HG03135 (cell line): ENCODE measurements around the gene LDHD.
"Not testable (repeated sequence)": the region's sequence is repeated elsewhere in the genome, so short reads cannot be mapped to it uniquely, and the experiment has no call there.

Source experiments
- ATAC-seq: cut with Tn5 transposase; IDR thresholded peaks from one replicate; pipeline ENCODE4 v1.9.1; 2021; ENCODE audit warnings: mild to moderate bottlenecking, moderate library complexity; ENCODE audit not compliant: unreplicated experiment

LDHD gene

DNA sequence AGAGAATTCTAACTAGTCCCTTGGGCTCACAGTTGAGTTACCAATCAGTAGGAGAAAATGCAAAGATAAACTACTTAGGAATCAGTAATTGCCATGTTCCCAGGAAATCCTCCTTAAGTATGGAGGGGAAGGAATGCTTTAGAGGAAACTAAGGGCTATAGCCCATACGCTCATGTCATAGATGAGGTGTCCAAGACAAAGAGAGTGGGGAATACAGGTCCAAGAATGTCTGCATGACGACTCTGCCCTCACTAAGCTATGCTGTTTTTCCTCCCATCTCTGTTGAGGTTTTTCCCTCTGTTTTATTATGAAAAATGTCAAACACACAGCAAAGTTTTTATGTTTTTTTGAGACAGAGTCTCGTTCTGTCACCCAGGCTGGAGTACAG is 16.0 kb downstream of the LDHD start:
- ATAC-seq, result no peak

DNA sequence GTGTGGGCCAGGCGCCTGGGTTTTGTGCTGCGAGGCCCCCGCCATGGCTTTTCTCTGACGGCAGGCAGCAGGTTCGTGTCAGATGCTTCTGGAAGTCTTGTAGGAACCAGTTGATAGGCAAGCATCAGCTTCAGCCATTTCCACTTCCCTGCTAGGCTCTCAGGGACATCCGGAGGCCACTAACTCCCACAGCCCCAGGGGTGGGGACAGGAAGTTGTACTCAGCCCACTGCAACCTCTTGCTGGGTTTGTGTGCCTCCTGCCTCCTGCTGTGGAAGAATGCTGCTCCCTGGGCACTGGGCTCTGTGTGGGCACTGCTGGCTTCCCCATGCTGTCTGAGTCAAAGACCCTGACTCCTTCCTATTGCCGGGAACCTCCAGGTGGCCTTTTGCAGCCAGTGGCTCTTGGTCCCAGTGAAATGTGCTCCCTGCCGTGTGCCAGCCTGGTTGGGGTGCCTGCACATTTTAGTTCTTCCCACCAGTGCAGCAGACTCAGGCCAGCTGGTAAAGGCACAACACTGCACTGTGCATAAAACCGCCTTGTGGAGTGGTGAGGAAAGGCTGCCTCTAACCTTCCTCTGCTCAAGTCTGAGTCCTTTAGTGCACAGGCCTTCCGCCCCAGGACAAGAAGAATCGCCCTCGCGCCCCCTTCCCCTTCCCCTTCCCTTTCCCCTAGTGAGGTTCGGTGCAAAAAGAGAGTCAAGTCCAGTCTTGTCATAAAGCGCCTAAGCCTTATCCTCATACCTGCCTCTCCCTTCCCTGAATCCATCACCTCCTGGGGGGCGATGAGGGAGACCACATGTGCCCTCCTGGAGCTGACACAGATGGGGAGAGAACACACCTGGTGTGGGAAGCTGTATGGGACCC is 16.6 kb downstream of the LDHD start:
- peak; percentile 46 for ATAC-seq

DNA sequence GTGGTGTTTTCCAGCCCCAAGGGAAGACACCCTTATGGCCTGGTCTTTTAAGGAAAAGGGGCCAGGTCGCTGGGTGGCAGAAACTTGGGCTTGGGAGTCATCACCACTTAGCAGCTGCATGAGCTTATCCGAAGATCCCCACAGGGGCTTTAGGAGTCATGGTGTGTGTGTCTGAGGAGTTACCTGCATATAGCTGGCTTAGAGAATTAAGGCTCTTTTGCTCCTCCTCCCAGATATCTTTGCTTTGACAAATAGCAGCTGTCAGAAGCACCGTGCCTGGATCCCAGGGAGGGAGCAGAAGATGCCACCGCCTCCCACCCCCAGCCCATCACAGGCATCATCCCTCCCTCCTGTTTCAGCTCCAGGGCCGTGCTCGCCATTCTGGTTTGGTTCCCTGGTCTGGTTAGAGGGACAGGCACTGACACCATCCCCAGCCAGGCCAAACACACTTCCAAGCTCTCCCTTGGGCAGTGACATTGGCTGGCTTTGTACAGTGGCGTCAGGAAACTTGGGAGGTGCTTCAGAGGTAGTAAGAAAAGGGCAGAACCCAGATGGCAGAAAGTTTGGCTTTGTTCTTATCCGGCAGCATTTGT is 17.4 kb downstream of the LDHD start:
- no peak for ATAC-seq

DNA sequence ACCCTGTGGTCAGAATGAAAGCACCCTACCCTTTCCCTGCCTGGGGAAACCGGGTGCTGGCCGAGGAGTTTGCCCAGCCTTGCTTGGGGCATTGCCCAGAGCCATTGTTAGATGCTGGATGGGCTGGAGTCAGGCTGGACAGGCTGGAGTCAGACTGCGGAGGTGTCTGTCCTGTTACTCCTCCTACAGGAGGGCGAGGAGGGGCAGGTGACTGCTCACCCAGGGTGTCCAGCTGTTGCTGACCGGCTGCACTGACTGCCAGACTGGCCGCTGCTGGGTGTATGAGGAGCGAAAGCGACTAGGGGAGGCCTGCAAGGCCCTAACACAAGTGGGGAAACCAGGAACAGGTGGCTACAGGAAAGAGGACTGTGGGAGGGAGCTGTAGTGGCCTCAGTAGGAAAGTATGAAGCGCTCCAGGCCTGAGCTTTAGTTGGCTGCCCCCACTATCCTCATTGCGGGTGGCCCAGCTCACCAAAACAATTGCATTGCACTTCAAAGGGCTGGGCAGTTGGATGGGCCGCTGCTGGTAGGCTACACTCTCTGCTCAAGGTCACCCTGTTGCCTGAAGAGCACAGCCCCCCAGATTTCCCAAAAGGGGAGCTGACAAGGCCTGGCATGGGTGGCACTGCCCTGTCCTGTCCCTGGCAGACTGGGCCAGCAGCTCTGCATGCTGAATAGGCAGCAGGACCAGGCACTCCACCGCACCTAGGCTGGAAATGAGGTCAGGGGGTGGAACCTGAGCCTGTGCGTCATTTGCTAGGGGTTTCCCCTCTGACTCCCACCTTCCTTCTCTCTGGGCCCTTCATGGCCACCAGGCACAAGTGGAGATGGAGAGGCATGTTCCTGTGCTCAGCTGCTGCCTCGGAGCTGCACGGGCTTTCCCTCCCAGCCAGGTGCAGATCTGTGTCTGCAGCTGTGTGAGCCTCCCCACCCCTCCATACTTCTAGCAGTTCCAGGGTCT is 18.4 kb downstream of the LDHD start:
- ATAC-seq, result peak; percentile 58

DNA sequence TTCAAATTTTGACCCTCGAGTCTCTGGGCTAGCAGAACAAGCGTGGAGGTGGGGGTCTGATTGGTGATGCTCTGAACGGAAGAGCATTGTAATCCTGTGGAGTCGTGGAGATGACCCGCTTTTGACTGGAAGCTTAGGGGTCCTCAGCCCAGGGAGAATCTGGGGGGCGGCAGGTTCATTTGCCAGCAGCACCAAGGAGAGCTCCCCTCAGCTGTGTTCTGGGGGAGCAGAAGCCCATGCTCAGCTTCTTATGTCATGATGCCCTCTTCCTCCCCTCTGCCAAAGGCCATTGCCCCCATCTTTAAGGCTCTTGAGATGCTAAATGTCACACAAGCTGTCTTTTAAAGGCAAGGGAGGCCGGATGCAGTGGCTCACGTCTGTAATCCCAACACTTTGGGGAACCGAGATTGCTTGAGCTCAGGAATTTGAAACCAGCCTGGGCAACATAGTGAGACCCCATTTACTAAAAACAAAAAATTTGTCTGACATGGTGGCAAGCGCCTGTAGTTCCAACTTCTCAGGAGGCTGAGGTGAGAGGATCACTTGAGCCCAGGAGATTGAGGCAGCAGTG is 19.3 kb downstream of the LDHD start:
- no peak for ATAC-seq

DNA sequence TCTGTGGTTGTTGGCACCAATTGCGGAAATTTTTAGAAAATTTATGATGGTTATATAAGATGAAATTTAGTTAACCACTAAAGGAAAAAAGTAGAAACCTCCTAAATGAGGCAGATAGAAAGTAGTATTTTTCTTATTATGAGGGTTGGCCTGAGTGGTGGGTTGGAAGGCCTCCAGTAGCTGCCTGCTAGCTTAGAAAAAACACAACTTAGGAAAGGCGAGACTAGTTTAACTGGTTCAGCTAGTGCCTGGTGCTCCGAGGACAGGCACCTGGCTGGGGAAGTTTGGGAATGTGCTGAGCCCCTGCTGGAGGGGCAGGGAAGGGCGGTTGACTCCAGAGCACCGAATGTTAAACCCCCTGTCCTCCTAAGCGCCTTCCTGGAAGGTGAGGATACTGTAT is 19.9 kb downstream of the LDHD start:
- ATAC-seq, result no peak

DNA sequence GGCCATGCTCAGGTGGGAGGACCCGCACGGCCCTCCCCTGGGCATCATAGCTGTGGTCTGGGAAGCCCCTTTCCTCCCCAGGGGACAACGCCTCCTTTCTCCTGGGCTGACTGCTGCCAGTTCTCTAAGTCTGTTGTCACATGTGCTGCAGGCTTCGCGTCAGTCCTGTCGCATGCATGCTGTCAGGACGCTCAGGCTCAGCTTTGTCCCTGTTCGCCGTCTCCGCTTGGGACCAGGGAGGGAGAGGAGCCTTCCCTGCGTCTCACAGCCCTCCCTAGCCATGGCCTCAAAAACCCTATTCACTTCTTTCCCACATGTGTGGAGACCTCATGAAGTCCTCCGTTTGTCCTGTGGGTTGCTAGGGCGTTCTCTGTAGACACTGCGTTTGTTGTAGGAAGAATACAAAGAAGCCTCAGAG is 21.4 kb downstream of the LDHD start:
- ATAC-seq, result no peak

DNA sequence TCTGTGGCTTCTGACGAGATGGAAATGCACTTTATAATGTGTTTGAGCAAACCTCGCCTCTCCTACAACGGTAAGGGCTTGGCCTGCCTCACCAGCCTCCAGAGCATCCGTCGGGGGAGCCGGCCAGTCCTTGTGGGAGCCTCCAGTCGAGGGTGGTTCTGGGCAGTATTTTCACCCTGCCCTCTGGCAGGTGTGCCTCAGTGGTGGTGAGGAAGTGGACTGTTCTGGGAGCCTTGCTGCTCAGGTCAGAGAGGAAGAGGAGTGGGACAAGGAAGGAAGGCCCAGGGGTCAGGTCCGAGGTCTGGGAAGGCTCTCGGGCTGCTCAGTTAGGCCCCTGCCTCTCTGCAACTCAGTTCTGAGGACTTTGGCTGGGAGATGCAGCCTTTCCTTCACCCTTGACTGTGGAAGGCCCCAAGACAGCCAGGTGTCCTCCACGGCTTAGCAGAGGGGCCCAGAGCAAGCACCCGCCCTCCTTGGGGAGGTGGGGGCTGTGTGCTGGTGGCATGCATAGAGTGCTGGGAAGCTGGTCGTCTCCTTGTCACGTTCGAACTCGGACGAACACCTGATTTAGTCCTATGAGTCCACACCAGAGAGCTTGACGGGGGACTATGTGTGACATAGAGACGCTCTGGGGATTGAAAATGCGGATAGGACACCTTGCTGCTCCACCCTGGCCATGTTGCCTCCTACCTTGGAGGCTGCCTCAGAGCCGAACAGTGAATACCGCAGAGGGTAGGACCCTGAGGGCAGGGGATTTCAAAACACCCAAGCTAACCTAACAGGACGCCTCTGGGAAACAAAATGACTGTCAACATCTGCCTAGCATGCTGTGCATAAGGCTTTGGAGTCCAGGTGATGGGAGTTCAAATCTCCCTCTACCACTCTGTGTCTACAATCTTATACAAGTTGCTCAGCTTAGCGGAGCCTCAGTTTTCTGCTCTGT is 22.7 kb downstream of the LDHD start:
- no peak for ATAC-seq

DNA sequence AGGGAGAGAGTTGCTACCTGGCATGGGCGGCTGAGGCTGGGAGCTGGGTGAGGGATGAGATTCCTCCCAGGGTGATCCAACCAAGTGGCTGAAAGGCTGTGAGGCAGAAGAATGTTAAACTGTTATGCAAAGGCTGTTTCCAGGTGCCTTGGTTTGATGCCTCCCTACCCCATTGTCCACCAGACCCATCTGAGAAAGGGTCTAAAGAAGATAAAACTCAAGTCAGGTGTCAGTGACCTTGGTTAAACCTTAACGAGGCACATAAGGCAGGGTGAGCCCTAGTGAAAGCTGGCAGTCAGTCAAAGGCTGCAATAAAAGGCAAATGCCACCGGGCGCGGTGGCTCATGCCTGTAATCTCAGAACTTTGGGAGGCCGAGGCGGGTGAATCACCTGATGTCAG is 23.8 kb downstream of the LDHD start:
- ATAC-seq, result no peak

DNA sequence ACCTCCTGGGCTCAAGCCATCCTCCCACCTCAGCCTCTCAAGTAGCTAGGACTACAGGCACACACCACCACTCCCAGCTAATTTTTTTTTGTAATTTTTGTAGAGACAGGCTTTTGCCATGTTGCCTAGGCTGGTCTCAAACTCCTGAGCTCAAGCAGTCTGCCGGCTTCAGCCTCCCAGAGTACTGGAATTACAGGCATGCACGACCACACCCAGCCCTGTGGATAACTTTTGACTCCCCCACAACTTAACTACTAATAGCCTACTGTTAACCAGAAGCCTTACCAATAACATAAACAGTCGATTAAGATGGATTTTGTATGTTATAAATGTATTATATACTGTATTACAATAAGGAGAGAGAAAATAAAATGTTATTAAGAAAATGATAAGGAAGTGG is 25.0 kb downstream of the LDHD start:
- ATAC-seq, result not testable (repeated sequence)

DNA sequence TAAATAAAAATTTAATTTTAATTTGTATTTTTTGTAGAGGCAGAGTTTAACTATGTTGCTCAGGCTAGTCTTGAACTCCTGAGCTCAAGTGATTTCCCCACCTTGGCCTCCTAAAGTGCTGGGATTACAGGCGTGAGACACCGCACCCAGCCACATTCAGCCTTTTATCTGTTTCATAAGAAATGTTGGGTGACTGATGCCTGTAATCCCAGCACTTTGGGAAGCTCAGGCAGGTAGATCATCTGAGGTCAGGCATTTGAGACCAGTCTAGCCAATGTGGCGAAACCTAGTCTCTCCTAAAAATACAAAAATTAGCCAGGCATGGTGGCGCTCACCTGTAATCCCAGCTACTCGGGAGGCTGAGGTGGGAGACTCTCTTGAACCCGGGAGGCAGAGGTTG is 25.7 kb downstream of the LDHD start:
- ATAC-seq, result not testable (repeated sequence)

DNA sequence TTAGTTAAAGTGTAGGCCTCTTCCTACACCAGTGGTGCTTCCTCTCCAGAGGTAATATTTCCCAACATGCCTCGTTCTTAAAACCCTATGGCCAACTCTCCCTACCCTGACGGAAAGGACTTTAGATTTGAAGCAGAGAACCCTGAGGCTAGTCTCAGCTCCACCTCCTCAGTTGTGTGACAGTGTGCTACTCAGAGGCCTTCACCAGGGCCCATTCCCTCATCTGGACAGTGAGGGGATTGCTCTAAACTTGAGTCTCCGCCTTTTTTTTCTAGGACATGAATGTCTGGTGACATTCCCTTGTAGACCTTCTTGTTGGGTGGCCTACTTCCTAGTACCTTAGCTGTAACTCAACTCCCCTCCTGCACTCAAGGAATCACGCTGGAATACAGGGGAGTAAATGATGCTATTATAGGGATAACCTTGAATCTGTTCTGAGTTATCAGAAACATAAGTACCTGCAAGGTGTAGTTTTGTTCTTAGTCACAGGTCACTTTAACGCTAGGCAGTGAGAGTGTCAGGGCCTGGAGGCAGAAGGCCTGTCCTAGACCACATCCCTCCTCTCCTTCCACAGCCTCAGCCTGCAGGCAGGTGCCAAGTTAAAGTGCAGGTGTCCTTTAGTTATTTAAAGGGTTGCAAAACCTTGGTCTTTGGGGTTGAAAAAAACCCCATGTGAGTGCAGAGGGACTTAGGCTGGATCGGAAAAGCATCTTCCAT is 26.9 kb downstream of the LDHD start:
- ATAC-seq, result no peak

DNA sequence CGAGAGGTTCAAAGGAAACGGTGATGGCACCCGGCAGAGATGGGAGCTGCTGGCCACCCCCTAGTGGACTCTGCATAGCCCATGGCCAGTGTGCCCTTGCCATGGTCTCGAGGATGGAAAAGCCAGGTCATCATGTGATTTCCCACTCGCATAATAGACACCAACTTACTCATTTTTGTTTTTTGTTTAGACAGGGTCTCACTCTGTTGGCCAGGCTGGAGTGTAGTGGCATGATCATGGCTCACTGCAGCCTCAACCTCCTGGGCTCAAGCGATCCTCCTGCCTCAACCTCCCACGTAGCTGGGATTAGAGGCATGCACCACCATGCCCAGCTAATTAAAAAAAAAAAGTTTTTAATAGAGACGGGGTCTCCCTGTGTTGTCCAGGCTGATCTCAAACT is 27.6 kb downstream of the LDHD start:
- no peak for ATAC-seq

DNA sequence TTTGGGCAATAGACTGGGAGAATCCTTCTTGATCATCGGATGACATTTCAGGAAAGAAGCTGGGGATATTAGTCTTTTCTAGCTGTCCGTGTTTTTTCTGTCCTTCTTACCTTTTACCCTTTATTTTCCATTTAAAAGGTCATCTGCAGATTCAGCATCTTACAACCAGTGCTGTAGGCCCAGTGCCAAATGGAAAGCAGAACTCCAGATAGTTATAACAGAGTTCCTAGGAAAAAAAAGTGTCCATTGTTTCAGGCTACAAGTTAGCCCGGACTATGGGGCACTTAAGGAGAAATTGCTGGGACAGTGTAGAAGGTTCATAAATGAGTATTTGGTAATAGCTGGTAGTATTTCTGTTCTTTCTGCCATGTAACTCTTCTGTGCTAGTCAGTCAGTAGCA is 28.4 kb downstream of the LDHD start:
- ATAC-seq, result no peak

DNA sequence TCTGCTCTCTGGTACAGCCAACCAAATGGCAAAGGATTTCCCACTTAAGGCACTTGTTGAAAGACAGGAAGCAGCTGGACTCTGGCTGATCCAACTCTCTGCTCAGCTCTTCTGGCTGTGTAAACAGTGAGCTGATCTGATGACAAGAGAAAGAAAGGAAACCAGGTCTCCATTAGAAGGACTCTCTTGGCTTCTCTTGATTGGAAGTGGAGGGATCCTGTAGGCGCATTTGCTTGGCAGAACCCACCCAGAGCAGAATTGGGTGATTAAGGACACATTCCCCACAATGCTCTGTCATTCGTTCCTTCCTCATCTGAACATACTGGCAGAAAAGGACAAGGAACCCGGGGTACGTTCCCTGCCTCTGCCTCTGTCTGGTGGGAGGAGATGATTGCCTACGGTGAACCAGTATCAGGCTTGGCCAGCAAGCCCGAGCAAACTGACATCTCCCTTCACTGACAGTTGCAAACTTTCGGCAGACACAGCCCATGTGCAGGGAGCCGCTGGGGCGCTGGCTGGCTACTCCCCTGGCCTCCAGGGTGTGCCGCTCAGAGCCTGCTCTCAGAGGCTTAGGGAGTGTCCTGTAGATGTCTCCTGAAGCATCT is 29.1 kb downstream of the LDHD start:
- ATAC-seq, result no peak

DNA sequence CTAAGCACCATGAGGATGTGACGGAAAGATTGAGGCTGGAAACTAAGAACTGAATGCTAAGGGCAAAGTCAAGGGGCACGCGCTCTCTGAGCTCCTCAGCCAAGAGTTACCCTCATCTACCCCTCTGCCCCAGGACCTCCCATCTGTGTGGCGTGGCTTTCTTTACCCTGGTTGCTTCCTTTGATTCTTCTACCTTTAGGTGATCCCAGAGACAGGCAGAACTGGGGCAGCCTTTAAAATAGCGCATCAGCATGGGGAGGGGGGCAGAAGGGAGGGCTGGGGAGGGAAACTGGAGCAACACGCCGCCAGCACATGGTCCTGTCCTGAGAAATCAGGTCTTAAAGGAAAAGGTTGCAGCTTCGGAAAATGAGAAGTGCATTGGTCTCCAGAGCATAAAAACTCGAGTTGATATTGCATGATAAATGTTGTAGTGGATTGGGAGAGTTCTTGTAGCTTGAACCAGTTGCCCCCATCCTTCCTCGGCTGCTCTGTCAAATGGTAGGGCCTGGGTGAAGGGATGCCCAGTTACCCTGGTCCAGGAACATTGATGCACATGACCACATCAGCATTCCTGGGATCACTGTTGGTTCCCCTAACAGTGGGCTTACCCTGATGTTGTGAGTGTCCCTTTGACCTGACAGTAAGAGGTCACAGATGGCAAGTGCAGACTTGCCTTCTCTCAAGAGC is 29.7 kb downstream of the LDHD start:
- ATAC-seq, result no peak

DNA sequence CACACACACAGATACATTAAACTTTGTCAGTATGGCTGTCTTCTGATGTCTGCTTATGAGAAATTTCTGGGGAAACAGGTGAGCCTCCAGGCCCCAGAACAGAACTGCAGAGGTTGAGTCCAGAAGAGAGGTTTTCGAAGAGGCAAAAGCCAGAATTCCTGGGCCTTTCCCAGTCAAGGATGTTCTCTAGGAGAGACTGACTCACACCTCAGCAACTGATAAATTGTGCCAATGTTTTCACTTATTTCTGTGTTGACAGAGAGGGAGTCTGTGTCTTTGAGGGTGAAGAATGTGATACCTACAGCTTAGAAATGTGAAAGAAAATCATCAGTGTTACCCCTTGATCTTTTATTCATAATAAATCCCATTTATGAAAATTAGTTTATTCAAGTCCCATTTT is 30.3 kb downstream of the LDHD start:
- ATAC-seq, result no peak

DNA sequence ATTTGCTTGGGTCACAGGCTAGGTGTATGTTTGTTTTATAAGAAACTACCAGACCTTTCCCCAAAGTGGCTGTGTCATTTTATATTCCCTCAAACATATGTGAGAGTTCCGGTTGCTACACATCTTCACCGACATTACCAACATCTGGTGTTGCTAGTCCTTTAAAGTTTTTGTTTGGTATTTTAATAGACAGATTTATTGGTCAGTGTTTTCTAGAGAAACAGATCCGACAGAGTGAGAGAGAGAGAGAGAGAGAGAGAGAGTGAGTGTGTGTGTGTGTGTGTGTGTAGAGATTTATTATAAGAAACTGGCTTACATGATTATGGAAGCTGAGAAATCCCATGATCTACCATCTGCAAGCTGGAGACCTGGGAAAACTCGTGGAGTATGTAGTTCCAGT is 31.0 kb downstream of the LDHD start:
- ATAC-seq, result no peak
